Neuronal stem cell (in vitro differentiated cells): ENCODE data around the gene LCP1.
A peak's percentile ranks its signal among the peaks of the same experiment; 100 is the strongest.

Experiments used
- DNase-seq: peaks from one replicate; pipeline ENCODE4 v3.0.0-alpha.2; 2013; ENCODE audit warnings: low spot score
- H2AFZ ChIP-seq: one replicate; pipeline ENCODE4 v1.6.1; 2013; ENCODE audit warnings: mild to moderate bottlenecking, low read length, inconsistent platforms
- H2AK5ac ChIP-seq: 2 replicates; pipeline ENCODE4 v1.6.1; 2013; ENCODE audit warnings: low read depth, mild to moderate bottlenecking, inconsistent platforms, low read length, moderate library complexity, mixed read lengths
- H2BK120ac ChIP-seq: 2 replicates; pipeline ENCODE4 v1.6.1; 2013; ENCODE audit warnings: low read depth, mild to moderate bottlenecking, inconsistent platforms, low read length, moderate library complexity, mixed read lengths
- H2BK12ac ChIP-seq: one replicate; pipeline ENCODE4 v1.6.1; 2013; ENCODE audit warnings: low read length, inconsistent platforms
- H2BK15ac ChIP-seq: 2 replicates; pipeline ENCODE4 v1.6.1; 2013; ENCODE audit warnings: mild to moderate bottlenecking, low read length, inconsistent platforms, mixed read lengths
- H2BK5ac ChIP-seq: one replicate; pipeline ENCODE4 v1.6.1; 2013; ENCODE audit warnings: inconsistent platforms, mild to moderate bottlenecking, low read length, moderate library complexity
- H3K14ac ChIP-seq: one replicate; pipeline ENCODE4 v1.6.1; 2013; ENCODE audit warnings: low read length, inconsistent platforms
- H3K18ac ChIP-seq: 2 replicates; pipeline ENCODE4 v1.6.1; 2013; ENCODE audit warnings: low read length, inconsistent platforms
- H3K23ac ChIP-seq: 2 replicates; pipeline ENCODE4 v1.6.1; 2013; ENCODE audit warnings: low read depth, mild to moderate bottlenecking, mixed read lengths, low read length, inconsistent platforms; ENCODE audit not compliant: poor library complexity
- H3K27ac ChIP-seq: replicated peaks from 3 replicates; pipeline ENCODE4 v1.5.1; 2013; ENCODE audit warnings: low read length, inconsistent platforms
- H3K27me3 ChIP-seq, 3 experiments: 2 replicates each; pipeline ENCODE4 v1.6.1; 2013; ENCODE audit warnings: low read length in 3 of 3, mild to moderate bottlenecking in 2 of 3, inconsistent platforms in 1 of 3, low read depth in 1 of 3, mixed read lengths in 1 of 3, moderate library complexity in 1 of 3; ENCODE audit not compliant: control insufficient read depth in 3 of 3, insufficient read depth in 3 of 3
- H3K36me3 ChIP-seq, 2 donors: replicated peaks in 1 of 2; 2 replicates each; pipeline ENCODE4 v1.6.1; 2013; ENCODE audit warnings: low read length in 2 of 2; ENCODE audit not compliant: control insufficient read depth in 2 of 2, insufficient read depth in 2 of 2
- H3K4ac ChIP-seq: 2 replicates; pipeline ENCODE4 v1.6.1; 2013; ENCODE audit warnings: inconsistent platforms, mild to moderate bottlenecking, low read length, moderate library complexity
- H3K4me1 ChIP-seq, 2 donors: 1 replicate in 1 of 2; 2 replicates in 1 of 2; pipeline ENCODE4 v1.6.1; 2013; ENCODE audit warnings: low read length in 2 of 2, low read depth in 1 of 2; ENCODE audit not compliant: control insufficient read depth in 2 of 2, insufficient read depth in 1 of 2
- H3K4me2 ChIP-seq: one replicate; pipeline ENCODE4 v1.6.1; 2013; ENCODE audit warnings: mild to moderate bottlenecking, low read length, inconsistent platforms; ENCODE audit not compliant: insufficient read depth, poor library complexity, severe bottlenecking
- H3K4me3 ChIP-seq, 2 donors: 2 replicates each; pipeline ENCODE4 v1.5.1; 2013; ENCODE audit warnings: low read length in 2 of 2, mild to moderate bottlenecking in 2 of 2, inconsistent platforms in 1 of 2, moderate library complexity in 1 of 2
- H3K79me1 ChIP-seq: one replicate; pipeline ENCODE4 v1.6.1; 2013; ENCODE audit warnings: low read depth, mild to moderate bottlenecking, inconsistent platforms, low read length, moderate library complexity
- H3K9ac ChIP-seq: one replicate; pipeline ENCODE4 v1.6.1; 2013; ENCODE audit warnings: mild to moderate bottlenecking, low read depth, low read length, inconsistent platforms; ENCODE audit not compliant: poor library complexity
- H3K9me3 ChIP-seq, 2 donors: replicated peaks in 1 of 2; 2 replicates each; pipeline versions ENCODE3 to v1.6.1; 2013; ENCODE audit warnings: low read length in 2 of 2, mild to moderate bottlenecking in 2 of 2, inconsistent platforms in 1 of 2, low read depth in 1 of 2, mixed read lengths in 1 of 2, moderate library complexity in 1 of 2; ENCODE audit not compliant: control insufficient read depth in 2 of 2, insufficient read depth in 1 of 2
- H4K8ac ChIP-seq: one replicate; pipeline ENCODE4 v1.6.1; 2013; ENCODE audit warnings: low read depth, mild to moderate bottlenecking, inconsistent platforms, low read length, moderate library complexity
- H4K91ac ChIP-seq: one replicate; pipeline ENCODE4 v1.6.1; 2013; ENCODE audit warnings: low read length, low read depth, mild to moderate bottlenecking, inconsistent platforms; ENCODE audit not compliant: poor library complexity
- WGBS, 2 donors: extraction: QIAGEN DNeasy Blood & Tissue Kit; methylation state at CpG; one replicate each; pipeline ENCODE4 v1.1.7; 2013; ENCODE audit warnings: missing lambda C conversion rate in 2 of 2, mixed read lengths in 1 of 2; ENCODE audit not compliant: insufficient read length in 2 of 2, insufficient replicate concordance in 1 of 2; ENCODE audit errors: extremely low coverage in 2 of 2; 5-methylcytosine and 5-hydroxymethylcytosine counted together

The LCP1 gene

DNA sequence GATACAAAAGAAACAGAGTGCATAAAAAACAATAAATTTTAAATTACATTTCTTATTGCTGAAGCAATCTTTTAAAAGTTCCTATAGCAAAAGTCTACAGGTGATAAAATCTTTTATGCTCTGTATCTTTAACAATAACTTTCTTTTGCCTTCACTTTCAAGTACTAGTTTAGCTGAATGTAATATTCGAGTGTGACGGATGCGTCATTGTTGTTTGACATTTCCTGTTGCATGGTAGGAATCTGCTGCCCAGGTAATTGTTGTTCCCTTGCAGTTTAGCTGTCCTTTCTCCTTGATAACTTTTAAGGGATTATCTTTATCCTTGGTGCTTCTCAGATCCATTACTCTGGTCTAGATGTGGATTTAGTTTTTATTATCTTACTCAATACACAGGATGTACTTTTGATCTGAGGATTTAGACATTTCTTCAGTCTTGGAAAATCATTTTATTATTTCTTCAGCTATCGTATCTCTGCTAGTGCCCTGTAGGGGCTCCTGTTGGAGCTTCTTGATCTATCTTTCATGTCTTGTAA lies 75.1 kb downstream of the LCP1 start:
- H4K8ac ChIP-seq: no peak overlapping the region

DNA sequence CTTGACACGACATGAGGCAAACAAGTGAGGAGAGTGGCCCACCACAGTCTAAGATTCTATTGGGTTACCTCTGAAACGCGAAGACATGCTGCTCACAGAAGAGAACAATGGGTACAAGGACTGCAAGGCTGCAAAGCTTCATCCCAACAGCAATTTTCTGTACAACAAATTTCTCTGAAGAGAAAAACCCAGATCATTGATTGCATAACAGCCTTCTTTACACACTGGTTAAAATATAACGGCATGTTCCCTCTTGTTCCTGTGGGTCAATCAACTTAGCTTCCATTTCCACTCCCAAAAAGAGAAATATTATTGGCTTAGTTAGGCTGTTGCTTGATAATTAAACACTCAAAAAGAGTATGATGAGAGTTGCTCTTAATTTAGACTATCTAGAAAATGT lies 77.1 kb downstream of the LCP1 start, which contains the start of gene CPB2:
CPB2 (minus strand) TSS at position 166 of the 400 bp plus-strand sequence; CDS start at position 142, 24 bp downstream.
- H4K91ac ChIP-seq: no peak within 1 kb of the TSS
- H2BK15ac ChIP-seq: no peak within 1 kb of the TSS
- no peak within 1 kb of the TSS for H3K27ac ChIP-seq
- no peak within 1 kb of the TSS for H3K4me2 ChIP-seq
- no peak within 1 kb of the TSS for H2BK120ac ChIP-seq
- no peak within 1 kb of the TSS for H2BK5ac ChIP-seq
- no peaks in the 10 kb centered on the region for H3K36me3 ChIP-seq
- no peak within 1 kb of the TSS for H2BK12ac ChIP-seq
- no peak for DNase-seq
- H3K9ac ChIP-seq: no peak within 1 kb of the TSS
- no peak within 1 kb of the TSS for H4K8ac ChIP-seq
- no peak within 1 kb of the TSS for H2AFZ ChIP-seq
- H3K4me1 ChIP-seq: peaks cover 0 to 25% of the 10 kb centered on the region in 2 donors
- no peak within 1 kb of the TSS for H3K4ac ChIP-seq
- H3K27me3 ChIP-seq: no peaks in the 10 kb centered on the region
- no peak within 1 kb of the TSS for H3K4me3 ChIP-seq
- H2AK5ac ChIP-seq: no peak within 1 kb of the TSS
- H3K79me1 ChIP-seq: no peaks in the 10 kb centered on the region
- no peak within 1 kb of the TSS for H3K18ac ChIP-seq
- WGBS, 2 donors: no CpG with 5 or more reads among the region's 4 CpGs
- H3K14ac ChIP-seq: no peak within 1 kb of the TSS
- no peaks in the 10 kb centered on the region for H3K9me3 ChIP-seq
- no peak within 1 kb of the TSS for H3K23ac ChIP-seq

More for the DNA sequence above, 75.1 kb downstream of the LCP1 start:
- Histone ChIP-seq H4K91ac (no peak overlapping the region), H3K9ac (no peak overlapping the region), H2BK15ac (no peak overlapping the region), H3K4me2 (no peak overlapping the region), H3K23ac (no peak overlapping the region), H3K9me3 (no peaks in the 10 kb centered on the region), H3K18ac (no peak overlapping the region), H2BK120ac (no peak overlapping the region), H3K27me3 (no peaks in the 10 kb centered on the region), H2BK5ac (no peak overlapping the region), H3K4ac (no peak overlapping the region), H2AK5ac (no peak overlapping the region), H3K79me1 (no peaks in the 10 kb centered on the region), H2AFZ (no peak overlapping the region), H3K36me3 (no peaks in the 10 kb centered on the region), H2BK12ac (no peak overlapping the region), H3K27ac (no peak overlapping the region), H3K14ac (no peak overlapping the region), H3K4me1 (peaks cover 0 to 18% of the 10 kb centered on the region in 2 donors), H3K4me3 (no peak overlapping the region)
- WGBS, 2 donors: no CpG with 5 or more reads among the region's 4 CpGs
- no peak for DNase-seq

DNA sequence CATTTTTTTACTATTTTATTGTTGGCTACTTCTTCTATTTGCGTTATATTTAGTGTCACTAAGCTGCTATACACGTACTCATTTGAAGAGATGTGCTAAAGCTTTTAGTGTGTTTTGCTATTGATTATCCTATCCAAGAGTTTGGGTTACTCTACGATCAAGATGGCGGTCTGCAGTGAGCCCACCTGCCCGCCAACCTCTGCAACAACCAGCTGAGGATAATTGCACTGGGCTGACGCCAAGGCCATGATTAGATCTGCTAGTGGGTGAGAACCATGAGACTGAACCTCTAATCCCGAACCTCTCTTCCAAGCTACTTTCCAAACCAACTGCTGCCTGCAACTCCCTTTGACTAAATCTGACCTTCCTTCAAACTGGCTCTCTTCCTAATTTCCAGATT lies 78.9 kb downstream of the LCP1 start:
- WGBS, 2 donors: no CpG with 5 or more reads among the region's 7 CpGs
- Histone ChIP-seq H3K79me1 (no peaks in the 10 kb centered on the region), H3K4ac (no peak overlapping the region), H3K36me3 (no peaks in the 10 kb centered on the region), H3K4me1 (peaks cover 0 to 21% of the 10 kb centered on the region in 2 donors), H4K91ac (no peak overlapping the region), H2AK5ac (no peak overlapping the region), H3K9ac (no peak overlapping the region), H3K9me3 (peaks cover 0 to 2% of the 10 kb centered on the region in 2 donors), H2AFZ (no peak overlapping the region), H2BK120ac (no peak overlapping the region), H4K8ac (no peak overlapping the region), H3K4me3 (no peak overlapping the region), H3K4me2 (no peak overlapping the region), H3K14ac (no peak overlapping the region), H3K18ac (no peak overlapping the region), H2BK15ac (no peak overlapping the region), H3K27ac (no peak overlapping the region), H2BK12ac (no peak overlapping the region), H3K23ac (no peak overlapping the region), H2BK5ac (no peak overlapping the region), H3K27me3 (no peaks in the 10 kb centered on the region)
- no peak for DNase-seq

DNA sequence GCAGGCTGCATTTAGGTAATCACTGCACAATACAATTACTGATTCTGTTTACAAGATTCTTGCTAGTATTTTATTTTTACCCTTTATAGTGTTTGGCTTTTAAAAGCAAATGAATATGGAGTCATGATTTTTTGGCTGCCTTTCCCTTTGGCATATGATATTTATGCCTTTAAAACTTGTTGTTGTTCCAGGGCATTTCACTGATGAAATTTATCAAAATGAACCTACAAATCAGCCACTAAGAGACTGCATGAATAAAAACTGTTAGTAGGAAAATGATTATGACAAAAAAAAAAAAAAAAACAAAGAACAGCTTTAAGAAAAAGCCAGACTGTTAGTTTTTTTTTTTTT lies 79.7 kb downstream of the LCP1 start:
- Histone ChIP-seq H2BK15ac (no peak overlapping the region), H3K14ac (no peak overlapping the region), H2BK120ac (no peak overlapping the region)

More for the DNA sequence above, 79.7 kb downstream of the LCP1 start:
- Histone ChIP-seq H2BK5ac (no peak overlapping the region), H3K36me3 (no peaks in the 10 kb centered on the region), H3K27me3 (no peaks in the 10 kb centered on the region), H3K4ac (no peak overlapping the region), H3K4me2 (no peak overlapping the region), H3K27ac (no peak overlapping the region), H2AK5ac (no peak overlapping the region), H4K8ac (no peak overlapping the region), H3K4me3 (no peak overlapping the region), H3K9me3 (peaks cover 0 to 2% of the 10 kb centered on the region in 2 donors), H3K18ac (no peak overlapping the region), H2BK12ac (no peak overlapping the region), H3K9ac (no peak overlapping the region), H3K79me1 (no peaks in the 10 kb centered on the region), H2AFZ (peak overlapping the region; percentile 76), H3K23ac (no peak overlapping the region), H3K4me1 (peaks cover 0 to 21% of the 10 kb centered on the region in 2 donors), H4K91ac (no peak overlapping the region)
- no peak for DNase-seq
